WTC11 (cell line): Measurements from ENCODE around the gene CMTM6. TPM values are rescaled to one million over a fixed set of nuclear protein-coding genes. Genes with fewer than 3 reads are reported as not detected.

Experiments
- ATAC-seq: fragments of 200-7000 bp; cut with Tn5 transposase; 2 replicates; pipeline ENCODE4 v1.10.0; 2021; ENCODE audit warnings: mild to moderate bottlenecking, moderate library complexity
- CTCF ChIA-PET: fragments of 300-600 bp; sonication (Branson Sonifier 250); formaldehyde crosslinking; loops from one replicate; lab custom pipeline; 2021; ENCODE audit warnings: antibody characterized with exemption; lab: Charles Lee
- POLR2A ChIA-PET: fragments of 350-600 bp; sonication (Branson Sonifier 250); formaldehyde crosslinking; loops from one replicate; lab custom pipeline; 2021; ENCODE audit warnings: antibody characterized with exemption; lab: Charles Lee
- DNase-seq: peaks from one replicate; pipeline ENCODE4 v3.0.0; 2021; ENCODE audit warnings: low spot score
- H3K27ac Mint-ChIP-seq: 2 replicates; pipeline ENCODE4 v1.8.0; 2021; ENCODE audit warnings: mixed read lengths
- H3K27me3 Mint-ChIP-seq: 2 replicates; pipeline ENCODE4 v1.8.0; 2021; ENCODE audit warnings: low read depth, mild to moderate bottlenecking, moderate library complexity, mixed read lengths
- H3K36me3 Mint-ChIP-seq: 2 replicates; pipeline ENCODE4 v1.8.0; 2021; ENCODE audit warnings: mixed read lengths
- H3K4me1 Mint-ChIP-seq: 2 replicates; pipeline ENCODE4 v1.8.0; 2022; ENCODE audit warnings: mixed read lengths
- H3K4me3 Mint-ChIP-seq: 2 replicates; pipeline ENCODE4 v1.8.0; 2021; ENCODE audit warnings: mild to moderate bottlenecking, moderate library complexity, mixed read lengths
- H3K9me3 Mint-ChIP-seq: 2 replicates; pipeline ENCODE4 v1.8.0; 2021; ENCODE audit warnings: mixed read lengths
- ATF6 ChIP-seq: sonication (generic); formaldehyde crosslinking; IDR thresholded peaks from 2 replicates; pipeline ENCODE4 v1.8.1; 2023; ENCODE audit warnings: mild to moderate bottlenecking, missing genetic modification reagents
- E2F1 ChIP-seq: sonication (generic); formaldehyde crosslinking; IDR thresholded peaks from 2 replicates; pipeline ENCODE4 v1.8.0; 2022; ENCODE audit warnings: mild to moderate bottlenecking, missing genetic modification reagents
- FOXJ3 ChIP-seq: sonication (generic); formaldehyde crosslinking; IDR thresholded peaks from 2 replicates; pipeline ENCODE4 v1.9.0; 2021; ENCODE audit warnings: missing genetic modification reagents, mild to moderate bottlenecking, borderline replicate concordance
- IRF2 ChIP-seq: sonication (generic); formaldehyde crosslinking; IDR thresholded peaks from 2 replicates; pipeline ENCODE4 v1.8.0; 2022; ENCODE audit warnings: low read depth, missing genetic modification reagents, borderline replicate concordance
- MLX ChIP-seq: sonication (generic); formaldehyde crosslinking; IDR thresholded peaks from 2 replicates; pipeline ENCODE4 v1.8.1; 2023; ENCODE audit warnings: mild to moderate bottlenecking, missing genetic modification reagents, moderate library complexity
- NR1H2 ChIP-seq: sonication (generic); formaldehyde crosslinking; IDR thresholded peaks from 2 replicates; pipeline ENCODE4 v1.9.0; 2021; ENCODE audit warnings: mild to moderate bottlenecking, moderate library complexity, missing genetic modification reagents
- TEAD4 ChIP-seq: sonication (generic); formaldehyde crosslinking; IDR thresholded peaks from 2 replicates; pipeline ENCODE4 v1.8.0; 2022; ENCODE audit warnings: mild to moderate bottlenecking, missing genetic modification reagents
- ZNF121 ChIP-seq: sonication (generic); formaldehyde crosslinking; IDR thresholded peaks from 2 replicates; pipeline ENCODE4 v1.8.0; 2023; ENCODE audit warnings: missing genetic modification reagents
- ZNF219 ChIP-seq: sonication (generic); formaldehyde crosslinking; IDR thresholded peaks from 2 replicates; pipeline ENCODE4 v1.8.0; 2023; ENCODE audit warnings: missing genetic modification reagents, mild to moderate bottlenecking, borderline replicate concordance
- ZNF423 ChIP-seq: fragments of 250-450 bp; sonication (Bioruptor Pico); IDR thresholded peaks from 2 replicates; pipeline ENCODE4 v2.1.2; 2022; ENCODE audit warnings: mild to moderate bottlenecking, moderate library complexity
- ZNF532 ChIP-seq: fragments of 250-450 bp; sonication (Bioruptor Pico); IDR thresholded peaks from 2 replicates; pipeline ENCODE4 v1.9.0; 2021; ENCODE audit warnings: mild to moderate bottlenecking, borderline replicate concordance
- ZNF671 ChIP-seq: fragments of 250-450 bp; sonication (Bioruptor Pico); IDR thresholded peaks from 2 replicates; pipeline ENCODE4 v1.8.0; 2021; ENCODE audit warnings: mild to moderate bottlenecking
- ZSCAN18 ChIP-seq: fragments of 250-450 bp; sonication (Bioruptor Pico); IDR thresholded peaks from 2 replicates; pipeline ENCODE4 v2.1.2; 2022; ENCODE audit warnings: mild to moderate bottlenecking, moderate library complexity
- total RNA-seq: library from RNA; stranded (reverse); gene quantifications from 3 replicates; pipeline ENCODE4 v1.2.3, GENCODE V29; 2021

The CMTM6 gene
- total RNA-seq, 1 experiment from 2014 or later, result 42.3 TPM

- no peak for DNase-seq
- Mint-ChIP-seq H3K9me3 (no peaks in the 10 kb centered on the region), H3K27ac (no peak overlapping the region), H3K36me3 (peaks cover 9% of the 10 kb centered on the region; the same call in 1 of the 2 replicates), H3K4me3 (no peak overlapping the region), H3K4me1 (no peaks in the 10 kb centered on the region), H3K27me3 (no peaks in the 10 kb centered on the region)
- POLR2A ChIA-PET, result no interaction called here
- no peak for ATAC-seq
- CTCF ChIA-PET, result interaction anchor here (1.2 to 1.9 kb wide), 2 partner anchors 14 to 107 kb away, joined by 3 to 8 read pairs; no protein-coding TSS in a partner anchor
- TF ChIP-seq ZNF532 (CRISPR knock-in tag) (no peak), IRF2 (CRISPR knock-in tag) (no peak), TEAD4 (CRISPR knock-in tag) (no peak), ZNF423 (CRISPR knock-in tag) (no peak), ZNF671 (no peak), ZNF219 (CRISPR knock-in tag) (no peak), NR1H2 (CRISPR knock-in tag) (no peak), FOXJ3 (CRISPR knock-in tag) (no peak), ZNF121 (CRISPR knock-in tag) (no peak), ZSCAN18 (CRISPR knock-in tag) (no peak), MLX (CRISPR knock-in tag) (no peak)
Measured at GRCh38 chr3:32481791-32482631, 20.6 kb downstream of the CMTM6 start.

GRCh38 chr3:32480604-32481003, 22.0 kb downstream of the CMTM6 start:
- 0 out of 2 replicates have a peak, but pooled peaks cover 3% of the 10 kb centered on the region for H3K36me3 Mint-ChIP-seq
- no peak for DNase-seq
- H3K4me3 Mint-ChIP-seq, result no peak overlapping the region
- no peaks in the 10 kb centered on the region for H3K27me3 Mint-ChIP-seq
- no peak for ATAC-seq
- TF ChIP-seq ATF6 (CRISPR knock-in tag) (no peak), ZSCAN18 (CRISPR knock-in tag) (no peak), E2F1 (no peak)
- TF ChIP-seq, all 79 proteins: peak for 0
- POLR2A ChIA-PET, result no interaction called here
- no peaks in the 10 kb centered on the region for H3K4me1 Mint-ChIP-seq
- H3K27ac Mint-ChIP-seq, result no peak overlapping the region
- CTCF ChIA-PET, result interaction anchor here (1.0 to 1.9 kb wide), 4 partner anchors 11 to 106 kb away, joined by 3 to 8 read pairs (median 3); no protein-coding TSS in a partner anchor
- no peaks in the 10 kb centered on the region for H3K9me3 Mint-ChIP-seq
